ENCODE results near the gene CD40. TPM values are rescaled to one million over a fixed set of nuclear protein-coding genes. Genes with fewer than 3 reads are reported as not detected.

CD40 gene
- total RNA-seq, 1 donor from 2014 or later = 57.6 TPM

GRCh38 chr20:46074006-46074405 lies 44.1 kb upstream of the CD40 start:
- Histone ChIP-seq H3K36me3 (ENCODE audit: control insufficient read depth, insufficient read depth, low read length) (no peaks in the 10 kb centered on the region), H3K4me3 (ENCODE audit: low read depth, low read length) (no peak overlapping the region), H3K27me3 (ENCODE audit: control insufficient read depth, insufficient read depth, low read length) (no peaks in the 10 kb centered on the region)
- DNase-seq (ENCODE audit: low read depth) = no peak
- TF ChIP-seq CTCF (IDR thresholded peaks at IDR 0.05; ENCODE audit: insufficient read depth, low read length, poor library complexity, severe bottlenecking) = no peak

- no peaks in the 10 kb centered on the region for H3K36me3 ChIP-seq (ENCODE audit: control insufficient read depth, insufficient read depth, low read length)
- no peak for DNase-seq (ENCODE audit: low read depth)
- no peak for TF ChIP-seq CTCF (IDR thresholded peaks at IDR 0.05; ENCODE audit: insufficient read depth, low read length, poor library complexity, severe bottlenecking)
- H3K4me3 ChIP-seq (ENCODE audit: low read depth, low read length) = no peak overlapping the region
- H3K27me3 ChIP-seq (ENCODE audit: control insufficient read depth, insufficient read depth, low read length) = no peaks in the 10 kb centered on the region
These were observed 41.3 kb upstream of the CD40 start for GRCh38 chr20:46076806-46077205.

DNA sequence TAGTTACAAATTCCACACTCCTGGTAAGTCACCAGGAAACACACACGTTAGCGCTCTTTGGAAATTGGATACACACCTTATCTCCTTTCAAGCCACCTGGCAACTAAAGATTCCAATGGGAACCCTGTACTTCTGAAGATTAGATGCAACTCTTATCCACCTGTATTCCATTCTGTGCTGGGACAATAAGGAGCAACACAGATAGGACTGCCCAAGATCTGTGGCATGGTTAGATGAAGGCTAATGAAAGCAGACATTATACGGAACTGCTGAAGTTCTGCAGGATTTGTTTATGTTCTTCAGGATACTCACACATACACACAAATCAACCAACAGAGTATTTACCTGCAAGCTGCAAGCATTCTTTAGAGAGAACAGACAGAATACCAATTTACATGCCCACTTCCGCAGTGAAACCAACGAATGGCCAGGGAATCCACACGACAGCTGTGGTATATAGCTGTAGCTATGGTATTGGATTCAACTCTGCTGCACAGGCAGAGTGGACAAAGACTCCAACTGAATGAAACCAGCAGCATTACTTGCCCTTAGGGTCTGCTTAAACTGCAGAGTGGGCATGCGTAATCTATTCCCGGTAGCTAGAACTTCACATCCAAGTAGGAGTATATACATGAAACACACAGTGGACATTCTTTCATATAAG lies 40.3 kb upstream of the CD40 start:
- Histone ChIP-seq H3K4me3 (ENCODE audit: low read depth, low read length) (no peak overlapping the region), H3K27me3 (ENCODE audit: control insufficient read depth, insufficient read depth, low read length) (no peaks in the 10 kb centered on the region), H3K36me3 (ENCODE audit: control insufficient read depth, insufficient read depth, low read length) (no peaks in the 10 kb centered on the region)
- DNase-seq (ENCODE audit: low read depth) = no peak
- no peak for TF ChIP-seq CTCF (IDR thresholded peaks at IDR 0.05; ENCODE audit: insufficient read depth, low read length, poor library complexity, severe bottlenecking)

DNA sequence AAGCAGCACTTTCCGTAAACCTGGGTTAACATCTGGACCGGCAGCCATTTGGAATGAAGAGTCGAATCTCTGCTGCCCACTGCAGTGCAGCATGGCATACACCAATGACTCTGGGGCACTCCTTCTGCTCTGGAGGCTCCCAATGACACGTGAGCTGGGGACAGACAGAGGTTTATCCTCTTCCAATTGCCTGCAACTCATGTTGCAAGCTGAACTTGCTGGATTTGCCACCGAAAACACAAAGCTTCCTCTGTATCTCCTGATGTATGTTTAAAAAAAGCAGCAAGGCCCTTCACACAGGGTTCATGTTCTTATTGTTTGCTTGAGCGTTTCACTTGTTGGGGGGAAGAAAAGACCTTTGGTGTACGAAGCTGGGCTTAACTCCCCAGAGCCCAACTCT lies 39.2 kb upstream of the CD40 start:
- H3K27me3 ChIP-seq (ENCODE audit: control insufficient read depth, insufficient read depth, low read length) = no peaks in the 10 kb centered on the region
- H3K4me3 ChIP-seq (ENCODE audit: low read depth, low read length) = no peak overlapping the region
- DNase-seq (ENCODE audit: low read depth) = no peak
- no peaks in the 10 kb centered on the region for H3K36me3 ChIP-seq (ENCODE audit: control insufficient read depth, insufficient read depth, low read length)
- no peak for TF ChIP-seq CTCF (IDR thresholded peaks at IDR 0.05; ENCODE audit: insufficient read depth, low read length, poor library complexity, severe bottlenecking)

GRCh38 chr20:46081074-46081473 lies 37.0 kb upstream of the CD40 start:
- no peak for DNase-seq (ENCODE audit: low read depth)
- no peaks in the 10 kb centered on the region for H3K27me3 ChIP-seq (ENCODE audit: control insufficient read depth, insufficient read depth, low read length)
- H3K36me3 ChIP-seq (ENCODE audit: control insufficient read depth, insufficient read depth, low read length) = no peaks in the 10 kb centered on the region
- no peak for TF ChIP-seq CTCF (IDR thresholded peaks at IDR 0.05; ENCODE audit: insufficient read depth, low read length, poor library complexity, severe bottlenecking)
- H3K4me3 ChIP-seq (ENCODE audit: low read depth, low read length) = no peak overlapping the region

DNA sequence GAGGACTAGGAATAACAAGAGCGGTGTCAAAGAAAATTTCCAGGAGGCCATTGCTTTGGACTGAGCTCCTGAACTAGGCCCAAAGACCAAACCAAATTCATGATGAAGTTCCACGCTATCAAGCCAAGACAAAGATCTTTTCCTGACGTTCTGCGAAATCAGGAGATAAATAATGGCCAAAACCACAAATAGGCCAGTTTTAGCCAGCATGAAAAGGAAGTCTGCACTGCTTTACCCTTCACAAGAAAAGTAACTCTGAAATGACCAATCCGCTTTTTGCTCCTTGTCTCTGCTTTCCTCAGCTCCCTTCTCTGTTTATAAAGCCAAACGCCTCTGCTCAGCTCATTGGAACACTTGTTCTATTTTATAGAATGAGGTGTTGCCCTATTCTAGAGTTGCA lies 35.0 kb upstream of the CD40 start:
- no peak for DNase-seq (ENCODE audit: low read depth)
- Histone ChIP-seq H3K4me3 (ENCODE audit: low read depth, low read length) (no peak overlapping the region), H3K27me3 (ENCODE audit: control insufficient read depth, insufficient read depth, low read length) (no peaks in the 10 kb centered on the region), H3K36me3 (ENCODE audit: control insufficient read depth, insufficient read depth, low read length) (no peaks in the 10 kb centered on the region)
- TF ChIP-seq CTCF (IDR thresholded peaks at IDR 0.05; ENCODE audit: insufficient read depth, low read length, poor library complexity, severe bottlenecking) = no peak
